IMR-90 (cell line): ENCODE data around the gene ABLIM3. TPM values are rescaled to one million over a fixed set of nuclear protein-coding genes. Genes with fewer than 3 reads are reported as not detected.

Source experiments
- ATAC-seq: fragments of 200-7000 bp; cut with Tn5 transposase; 2 replicates; pipeline ENCODE4 v1.9.1; 2020; ENCODE audit warnings: low read depth, mild to moderate bottlenecking, moderate library complexity
- BruUV-seq: library from RNA; stranded (reverse); fragments of 400-500 nt; replicated peaks from 2 replicates; lab custom pipeline; 2021; lab: Mats Ljungman, UMichigan
- CTCF ChIA-PET: fragments of 300-600 bp; formaldehyde crosslinking; extraction: SDS; loops from one replicate; lab custom pipeline; 2021; ENCODE audit warnings: antibody characterized with exemption; lab: Yijun Ruan, JAX
- POLR2A ChIA-PET: fragments of 300-600 bp; sonication (Branson Sonifier 250); formaldehyde crosslinking; loops from one replicate; lab custom pipeline; 2022; ENCODE audit warnings: antibody characterized with exemption; ENCODE audit not compliant: unreplicated experiment; lab: Charles Lee
- DNase-seq: peaks from one replicate; pipeline ENCODE4 v3.0.0; 2013
- H2AFZ ChIP-seq: replicated peaks from 2 replicates; pipeline ENCODE3; 2013; ENCODE audit warnings: low read length, mild to moderate bottlenecking; ENCODE audit not compliant: poor library complexity
- H2AK5ac ChIP-seq: 2 replicates; pipeline ENCODE4 v1.6.1; 2013; ENCODE audit warnings: low read depth, low read length, inconsistent platforms
- H2AK9ac ChIP-seq: replicated peaks from 2 replicates; pipeline ENCODE3; 2013; ENCODE audit warnings: mild to moderate bottlenecking, low read depth, low read length, moderate library complexity; ENCODE audit not compliant: poor library complexity
- H2BK120ac ChIP-seq: 2 replicates; pipeline ENCODE4 v1.6.1; 2013; ENCODE audit warnings: low read depth, low read length, inconsistent platforms
- H2BK15ac ChIP-seq: 3 replicates; pipeline ENCODE4 v1.6.1; 2013; ENCODE audit warnings: low read depth, low read length, inconsistent platforms
- H2BK20ac ChIP-seq: 2 replicates; pipeline ENCODE4 v1.6.1; 2013; ENCODE audit warnings: low read depth, mild to moderate bottlenecking, inconsistent platforms, low read length, moderate library complexity
- H2BK5ac ChIP-seq: 2 replicates; pipeline ENCODE4 v1.6.1; 2013; ENCODE audit warnings: mild to moderate bottlenecking, low read depth, low read length, inconsistent platforms; ENCODE audit not compliant: poor library complexity, severe bottlenecking
- H3K14ac ChIP-seq: replicated peaks from 2 replicates; pipeline ENCODE4 v1.6.1; 2013; ENCODE audit warnings: low read depth, low read length, inconsistent platforms
- H3K18ac ChIP-seq: 2 replicates; pipeline ENCODE4 v1.6.1; 2013; ENCODE audit warnings: low read depth, low read length, control low read depth
- H3K23ac ChIP-seq: 2 replicates; pipeline ENCODE4 v1.6.1; 2013; ENCODE audit warnings: low read depth, low read length, inconsistent platforms
- H3K27ac ChIP-seq: 2 replicates; pipeline ENCODE4 v1.5.1; 2013; ENCODE audit warnings: mild to moderate bottlenecking, control low read depth, low read length; ENCODE audit not compliant: insufficient read depth
- H3K27me3 ChIP-seq: 2 replicates; pipeline ENCODE4 v1.6.1; 2013; ENCODE audit warnings: low read length; ENCODE audit not compliant: control insufficient read depth, insufficient read depth
- H3K36me3 ChIP-seq: 2 replicates; pipeline ENCODE4 v1.6.1; 2013; ENCODE audit warnings: low read length, mixed read lengths; ENCODE audit not compliant: control insufficient read depth, insufficient read depth
- H3K4ac ChIP-seq: 2 replicates; pipeline ENCODE4 v1.6.1; 2013; ENCODE audit warnings: low read depth, low read length, inconsistent platforms
- H3K4me1 ChIP-seq: 2 replicates; pipeline ENCODE4 v1.6.1; 2013; ENCODE audit warnings: low read length, mixed read lengths; ENCODE audit not compliant: control insufficient read depth, insufficient read depth
- H3K4me2 ChIP-seq: 2 replicates; pipeline ENCODE4 v1.6.1; 2013; ENCODE audit warnings: low read depth, mild to moderate bottlenecking, control low read depth, low read length, moderate library complexity
- H3K4me3 ChIP-seq: 2 replicates; pipeline ENCODE4 v1.5.1; 2013; ENCODE audit warnings: low read depth, mild to moderate bottlenecking, control low read depth, low read length, moderate library complexity; ENCODE audit not compliant: insufficient read depth
- H3K56ac ChIP-seq: 2 replicates; pipeline ENCODE4 v1.6.1; 2013; ENCODE audit warnings: low read length, inconsistent platforms; ENCODE audit not compliant: insufficient read depth; ENCODE audit errors: extremely low read depth
- H3K79me1 ChIP-seq, 2 experiments: 2 replicates each; pipeline ENCODE4 v1.6.1; 2013; ENCODE audit warnings: low read length in 2 of 2, inconsistent platforms in 1 of 2, low read depth in 1 of 2
- H3K9ac ChIP-seq: 2 replicates; pipeline ENCODE4 v1.6.1; 2013; ENCODE audit warnings: low read depth, low read length, control low read depth
- H3K9me1 ChIP-seq: 2 replicates; pipeline ENCODE4 v1.6.1; 2013; ENCODE audit warnings: low read length, inconsistent platforms; ENCODE audit not compliant: insufficient read depth
- H3K9me3 ChIP-seq: 2 replicates; pipeline ENCODE4 v1.6.1; 2013; ENCODE audit warnings: low read length; ENCODE audit not compliant: control insufficient read depth, insufficient read depth
- H4K20me1 ChIP-seq: 2 replicates; pipeline ENCODE4 v1.6.1; 2013; ENCODE audit warnings: low read length, inconsistent platforms; ENCODE audit not compliant: insufficient read depth
- H4K5ac ChIP-seq: 2 replicates; pipeline ENCODE4 v1.6.1; 2013; ENCODE audit warnings: mild to moderate bottlenecking, low read depth, low read length, control low read depth
- H4K8ac ChIP-seq, 2 experiments: 2 replicates each; pipeline ENCODE4 v1.6.1; 2013; ENCODE audit warnings: low read depth in 2 of 2, low read length in 2 of 2, control low read depth in 1 of 2, inconsistent platforms in 1 of 2
- H4K91ac ChIP-seq: 2 replicates; pipeline ENCODE4 v1.6.1; 2013; ENCODE audit warnings: low read depth, low read length, inconsistent platforms; ENCODE audit not compliant: insufficient read depth
- MAFK ChIP-seq: IDR thresholded peaks from 2 replicates; pipeline ENCODE4 v1.6.1; 2012; ENCODE audit warnings: low read depth, low read length, improper control_type of control experiment
- WGBS, 2 experiments: methylation state at CpG; one replicate each; pipeline versions ENCODE4 v1.1.5 to v1.1.7; 2013; ENCODE audit warnings: missing lambda C conversion rate in 2 of 2; ENCODE audit not compliant: insufficient read length in 1 of 2; ENCODE audit errors: extremely low coverage in 2 of 2; 5-methylcytosine and 5-hydroxymethylcytosine counted together
- dilution Hi-C: fragments of 300-500 bp; cut with HindIII; formaldehyde crosslinking; loops from one replicate; pipeline ENCODE4 v1.14.3; 2018; ENCODE audit warnings: low sequenced_read_pairs; ENCODE audit not compliant: unreplicated experiment
- in situ Hi-C: fragments of 300-500 bp; cut with MboI; formaldehyde crosslinking; loops from 3 replicates; pipeline ENCODE4 v1.14.3; 2019; ENCODE audit warnings: low sequenced_read_pairs, inconsistent platforms, mixed read lengths
- intact Hi-C: fragments of 100-400 bp; cut with micrococcal nuclease; formaldehyde crosslinking; loops from 2 replicates; pipeline ENCODE4 v1.10.0; 2022
- polyA plus RNA-seq, 3 experiments: library from polyadenylated mRNA; depleted of rRNA; stranded (reverse); fragments of >200 nt; gene quantifications; 2 replicates each; pipeline ENCODE4 v1.2.3, GENCODE V29; 2012; ENCODE audit warnings: low replicate concordance in 1 of 3
- total RNA-seq: library from RNA; depleted of rRNA; stranded (reverse); fragments of >200 nt; gene quantifications from 2 replicates; pipeline ENCODE4 v1.2.3, GENCODE V29; 2012
- TF ChIP-seq, protein P1 (sequence below): conservative IDR thresholded peaks from 2 replicates; pipeline ENCODE4 v1.5.1; 2012; ENCODE audit warnings: mild to moderate bottlenecking, low read depth, low read length, improper control_type of control experiment

ABLIM3 gene
- total and polyA plus RNA-seq, 2 of the 4 experiments (the other 2 are of a cell fraction), result 33.3 to 69.9 TPM

DNA sequence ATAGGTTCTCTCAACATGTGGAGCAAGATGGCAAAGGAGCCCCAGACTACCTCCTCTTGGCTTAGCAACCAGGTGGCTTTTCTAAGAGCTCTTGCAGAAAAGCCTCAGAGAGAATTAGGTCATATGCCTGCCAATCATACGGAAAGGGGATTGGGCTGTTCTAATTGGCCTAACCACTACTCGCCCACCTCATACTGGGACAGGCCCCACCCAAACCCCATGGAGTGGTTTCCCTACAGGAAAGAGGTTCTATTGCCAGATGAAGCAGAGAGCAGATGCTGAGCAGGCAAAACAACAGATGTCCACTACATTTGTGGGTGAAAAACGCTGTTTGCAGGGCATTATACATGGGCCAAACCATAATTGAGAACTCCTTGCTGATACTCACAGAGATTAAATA, 29.0 kb downstream of the ABLIM3 start:
- Histone ChIP-seq H2AFZ (peak overlapping the region; percentile 15), H3K4ac (peak overlapping the region; percentile 70), H2BK120ac (peak overlapping the region; percentile 76), H3K9me1 (peaks cover 33% of the 10 kb centered on the region), H3K36me3 (0 out of 2 replicates have a peak, but pooled peaks cover 1% of the 10 kb centered on the region), H3K27me3 (no peaks in the 10 kb centered on the region), H3K56ac (no peak overlapping the region), H3K18ac (no peak overlapping the region), H3K9me3 (no peaks in the 10 kb centered on the region), H2BK5ac (peak overlapping the region; percentile 42), H3K79me1 (peaks cover 40 to 74% of the 10 kb centered on the region in 2 experiments), H2AK5ac (peak overlapping the region; percentile 77; the same call in 1 of the 2 replicates), H3K23ac (peak overlapping the region; percentile 80; the same call in 1 of the 2 replicates), H3K27ac (no peak overlapping the region), H4K20me1 (no peaks in the 10 kb centered on the region), H3K4me2 (no peak overlapping the region), H4K8ac (peak overlapping the region in 1 of 2 experiments; percentile 29; a peak in 1 of 4 replicates), H3K4me3 (no peak overlapping the region), H3K9ac (no peak overlapping the region), H2BK15ac (peak overlapping the region; percentile 50; the same call in 1 of the 3 replicates), H2AK9ac (no peak overlapping the region), H4K5ac (peak overlapping the region; percentile 16), H3K14ac (peak overlapping the region; percentile 73), H2BK20ac (peak overlapping the region; percentile 28; the same call in 1 of the 2 replicates), H4K91ac (peak overlapping the region; percentile 38), H3K4me1 (peaks cover 35% of the 10 kb centered on the region)
- in situ Hi-C loops, result loop anchor here (25.0 kb wide), 1 partner anchor 392 kb away; the partner anchor contains the start of gene CSNK1A1
- ATAC-seq (no peak), DNase-seq (peak; percentile 38)
- intact Hi-C loops, result loop anchor here (5.0 kb wide), 1 partner anchor 37 kb away; no protein-coding TSS in a partner anchor
- ChIA-PET POLR2A (no interaction called here), CTCF (no interaction called here)
- TF ChIP-seq MAFK, result peak; percentile 41; the same call in 1 of the 2 replicates
- TF ChIP-seq, protein P1, sequence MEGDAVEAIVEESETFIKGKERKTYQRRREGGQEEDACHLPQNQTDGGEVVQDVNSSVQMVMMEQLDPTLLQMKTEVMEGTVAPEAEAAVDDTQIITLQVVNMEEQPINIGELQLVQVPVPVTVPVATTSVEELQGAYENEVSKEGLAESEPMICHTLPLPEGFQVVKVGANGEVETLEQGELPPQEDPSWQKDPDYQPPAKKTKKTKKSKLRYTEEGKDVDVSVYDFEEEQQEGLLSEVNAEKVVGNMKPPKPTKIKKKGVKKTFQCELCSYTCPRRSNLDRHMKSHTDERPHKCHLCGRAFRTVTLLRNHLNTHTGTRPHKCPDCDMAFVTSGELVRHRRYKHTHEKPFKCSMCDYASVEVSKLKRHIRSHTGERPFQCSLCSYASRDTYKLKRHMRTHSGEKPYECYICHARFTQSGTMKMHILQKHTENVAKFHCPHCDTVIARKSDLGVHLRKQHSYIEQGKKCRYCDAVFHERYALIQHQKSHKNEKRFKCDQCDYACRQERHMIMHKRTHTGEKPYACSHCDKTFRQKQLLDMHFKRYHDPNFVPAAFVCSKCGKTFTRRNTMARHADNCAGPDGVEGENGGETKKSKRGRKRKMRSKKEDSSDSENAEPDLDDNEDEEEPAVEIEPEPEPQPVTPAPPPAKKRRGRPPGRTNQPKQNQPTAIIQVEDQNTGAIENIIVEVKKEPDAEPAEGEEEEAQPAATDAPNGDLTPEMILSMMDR, result no peak
- no TSS peak for BruUV-seq
- dilution Hi-C loops, result no loop called here
- no CpG with 5 or more reads among the region's 3 CpGs for WGBS, 2 experiments
